ENCODE measurements around the gene HDAC4. TPM values are rescaled to one million over a fixed set of nuclear protein-coding genes. Genes with fewer than 3 reads are reported as not detected.
"Not testable (repeated sequence)": the region's sequence is repeated elsewhere in the genome, so short reads cannot be mapped to it uniquely, and the experiment has no call there.

The HDAC4 gene
- total and polyA plus RNA-seq, 2 of the 4 experiments (the other 2 are of a cell fraction), result 4.1 to 7.2 TPM

GRCh38 chr2:239176138-239176803 is 224.5 kb downstream of the HDAC4 start:
- H2AFZ ChIP-seq (replicated peaks; ENCODE audit: low read length, poor library complexity); H2AK5ac ChIP-seq (ENCODE audit: low read depth, low read length); H3K9ac ChIP-seq (ENCODE audit: low read depth, low read length); BruUV-seq (replicated peaks); H3K4me1 ChIP-seq (ENCODE audit: control insufficient read depth, insufficient read depth, low read length); H2BK15ac ChIP-seq (ENCODE audit: low read depth, low read length); H2BK20ac ChIP-seq (ENCODE audit: low read depth, low read length); ATAC-seq (ENCODE audit: low read depth); in situ Hi-C loops (cut with MboI; ENCODE audit: low sequenced_read_pairs); H3K4me3 ChIP-seq (ENCODE audit: insufficient read depth, low read depth, low read length); CTCF ChIA-PET; DNase-seq; intact Hi-C loops (cut with micrococcal nuclease); H4K5ac ChIP-seq (ENCODE audit: low read depth, low read length); H3K18ac ChIP-seq (ENCODE audit: low read depth, low read length); H3K56ac ChIP-seq (ENCODE audit: extremely low read depth, insufficient read depth, low read length); H4K91ac ChIP-seq (ENCODE audit: insufficient read depth, low read depth, low read length); H3K9me1 ChIP-seq (ENCODE audit: insufficient read depth, low read length); H3K14ac ChIP-seq (replicated peaks; ENCODE audit: low read depth, low read length); H2BK5ac ChIP-seq (ENCODE audit: low read depth, low read length, poor library complexity, severe bottlenecking); H3K27me3 ChIP-seq (ENCODE audit: control insufficient read depth, insufficient read depth, low read length); dilution Hi-C loops (cut with HindIII; ENCODE audit: low sequenced_read_pairs, unreplicated experiment); H3K4me2 ChIP-seq (ENCODE audit: low read depth, low read length); H3K27ac ChIP-seq (ENCODE audit: insufficient read depth, low read length); H3K23ac ChIP-seq (ENCODE audit: low read depth, low read length); H3K79me1 ChIP-seq (ENCODE audit: low read depth in 1 of 2, low read length in 2 of 2); H4K8ac ChIP-seq (ENCODE audit: low read depth in 2 of 2, low read length in 2 of 2); H4K20me1 ChIP-seq (ENCODE audit: insufficient read depth, low read length); POLR2A ChIA-PET (ENCODE audit: unreplicated experiment); H2BK120ac ChIP-seq (ENCODE audit: low read depth, low read length); H3K9me3 ChIP-seq (ENCODE audit: control insufficient read depth, insufficient read depth, low read length); H2AK9ac ChIP-seq (replicated peaks; ENCODE audit: low read depth, low read length, poor library complexity); H3K4ac ChIP-seq (ENCODE audit: low read depth, low read length): not testable (repeated sequence)
- WGBS, 2 experiments (ENCODE audit: extremely low coverage in 2 of 2, insufficient read length in 1 of 2), result 91% methylated on average over 11 of the region's 23 CpGs; no CpG with 5 or more reads in 1 of the 2 experiments
- H3K36me3 ChIP-seq (ENCODE audit: control insufficient read depth, insufficient read depth, low read length), result peaks cover 42% of the 10 kb centered on the region

Measured in IMR-90 (cell line).